AG04450 (cell line): Measurements from ENCODE around the gene OPCML. TPM values are rescaled to one million over a fixed set of nuclear protein-coding genes. Genes with fewer than 3 reads are reported as not detected.

Source experiments
- CTCF ChIA-PET: fragments of 300-600, 350-600 bp; formaldehyde crosslinking; extraction: SDS; loops from one replicate; lab custom pipeline; 2022; ENCODE audit warnings: antibody characterized with exemption, inconsistent platforms; lab: Charles Lee
- POLR2A ChIA-PET: fragments of 350-600 bp; formaldehyde crosslinking; extraction: SDS; loops from one replicate; lab custom pipeline; 2021; ENCODE audit warnings: antibody characterized with exemption, inconsistent platforms; lab: Yijun Ruan, JAX
- DNase-seq: peaks from one replicate; pipeline ENCODE4 v3.0.0-alpha.2; 2011; ENCODE audit warnings: low read depth, low spot score
- H3K27ac ChIP-seq: one replicate; pipeline ENCODE4 v1.5.1; 2012; ENCODE audit warnings: low read depth, low read length, control low read depth
- H3K27me3 ChIP-seq: one replicate; pipeline ENCODE4 v1.6.0; 2012; ENCODE audit warnings: low read length; ENCODE audit not compliant: control insufficient read depth, insufficient read depth
- H3K4me3 ChIP-seq: 2 replicates; pipeline ENCODE4 v1.5.1; 2011; ENCODE audit warnings: mild to moderate bottlenecking, low read depth, low read length, control low read depth
- H3K9me3 ChIP-seq: 2 replicates; pipeline ENCODE4 v1.5.1; 2012; ENCODE audit warnings: low read length; ENCODE audit not compliant: control insufficient read depth, insufficient read depth
- CTCF ChIP-seq: IDR thresholded peaks from 2 replicates; pipeline ENCODE4 v1.5.1; 2011; ENCODE audit warnings: low read depth, low read length, control low read depth, inconsistent platforms
- polyA plus RNA-seq: library from polyadenylated mRNA; depleted of rRNA; stranded (reverse); fragments of >200 nt; gene quantifications from 2 replicates; pipeline ENCODE4 v1.2.3, GENCODE V29; 2011

OPCML gene
- polyA plus RNA-seq, 1 experiment = 1.1 TPM

- Histone ChIP-seq H3K4me3 (no peak overlapping the region), H3K27ac (no peak overlapping the region), H3K9me3 (peaks cover 37% of the 10 kb centered on the region), H3K27me3 (no peaks in the 10 kb centered on the region)
- CTCF ChIA-PET = no interaction called here
- TF ChIP-seq CTCF = no peak
- DNase-seq = no peak
- POLR2A ChIA-PET = no interaction called here
These were observed 123.4 kb downstream of the OPCML start for GRCh38 chr11:133408936-133409335.

GRCh38 chr11:133408402-133408801 lies 123.9 kb downstream of the OPCML start:
- peaks cover 35% of the 10 kb centered on the region for H3K9me3 ChIP-seq
- H3K27me3 ChIP-seq = no peaks in the 10 kb centered on the region
- no peak for TF ChIP-seq CTCF
- no peak overlapping the region for H3K27ac ChIP-seq
- H3K4me3 ChIP-seq = no peak overlapping the region
- DNase-seq = no peak
- ChIA-PET POLR2A (no interaction called here), CTCF (no interaction called here)

DNA sequence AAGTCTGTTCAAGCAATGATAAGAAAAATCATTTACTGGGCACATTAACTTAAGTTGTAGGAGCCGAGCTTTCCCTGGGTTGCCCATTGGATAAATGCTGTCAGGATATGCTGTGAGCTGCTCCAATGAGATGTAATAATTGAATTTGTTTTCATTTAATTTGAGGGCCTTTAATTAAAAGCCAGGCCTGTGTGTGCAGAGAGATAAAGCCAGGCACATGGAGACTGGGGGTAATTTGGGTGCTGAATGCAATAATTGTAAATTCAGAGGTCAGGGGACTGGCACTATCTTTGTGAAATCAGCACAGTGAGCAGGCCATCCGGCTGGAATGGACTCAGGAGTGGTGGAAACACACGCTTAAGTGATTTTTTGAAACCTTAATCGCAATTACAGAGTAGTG lies 125.8 kb downstream of the OPCML start:
- Histone ChIP-seq H3K27ac (no peak overlapping the region), H3K9me3 (peaks cover 30% of the 10 kb centered on the region), H3K27me3 (no peaks in the 10 kb centered on the region), H3K4me3 (no peak overlapping the region)
- TF ChIP-seq CTCF = no peak
- CTCF ChIA-PET = no interaction called here
- POLR2A ChIA-PET = no interaction called here
- no peak for DNase-seq

DNA sequence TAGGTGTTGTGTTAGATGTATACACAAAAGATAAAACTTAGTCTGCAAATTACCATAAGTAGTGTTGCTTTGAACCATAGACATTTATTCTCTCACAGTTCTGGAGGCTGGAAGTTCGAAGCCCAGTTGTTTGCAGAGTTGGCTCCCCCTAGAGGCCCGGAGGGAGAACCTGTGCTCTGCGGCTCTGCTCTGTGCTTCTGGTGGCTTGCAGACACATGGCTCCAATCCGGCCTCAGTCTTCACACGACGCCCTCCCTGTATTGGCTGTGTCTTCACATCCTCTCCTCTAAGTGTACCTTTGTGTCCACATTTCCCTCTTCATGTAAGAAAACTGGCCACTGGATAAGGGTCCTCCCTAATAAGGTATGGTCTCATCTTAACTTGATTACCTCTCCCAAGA lies 128.4 kb downstream of the OPCML start:
- peaks cover 25% of the 10 kb centered on the region for H3K9me3 ChIP-seq
- ChIA-PET POLR2A (no interaction called here), CTCF (no interaction called here)
- DNase-seq = no peak
- no peak for TF ChIP-seq CTCF
- no peaks in the 10 kb centered on the region for H3K27me3 ChIP-seq
- H3K27ac ChIP-seq = no peak overlapping the region
- no peak overlapping the region for H3K4me3 ChIP-seq

DNA sequence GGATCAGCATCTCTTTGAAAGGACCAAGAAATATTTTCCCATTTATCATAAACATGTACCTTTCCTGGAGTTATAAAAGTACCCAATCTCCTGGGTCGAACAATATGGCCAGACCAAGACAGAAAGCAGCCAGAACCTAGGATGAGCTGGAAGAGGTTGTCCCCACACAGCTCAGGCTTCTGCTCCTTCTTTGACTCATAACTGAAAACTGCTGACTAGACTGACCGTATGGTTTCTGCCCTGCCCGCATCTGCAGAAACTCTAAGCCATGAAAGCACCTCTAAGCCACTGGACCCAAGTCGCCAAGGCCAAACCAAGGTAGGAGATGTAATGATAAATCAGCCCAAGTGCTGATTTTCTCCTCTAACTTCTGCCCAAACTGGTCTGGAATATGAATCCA lies 129.8 kb downstream of the OPCML start:
- CTCF ChIA-PET = no interaction called here
- POLR2A ChIA-PET = no interaction called here
- Histone ChIP-seq H3K27ac (no peak overlapping the region), H3K27me3 (no peaks in the 10 kb centered on the region), H3K9me3 (peaks cover 23% of the 10 kb centered on the region), H3K4me3 (no peak overlapping the region)
- no peak for DNase-seq
- TF ChIP-seq CTCF = no peak
